HEK293 (cell line): ENCODE results near the gene CTSH.

Experiments used
- CTCF ChIA-PET: fragments of 350-600 bp; formaldehyde crosslinking; extraction: SDS; loops from one replicate; lab custom pipeline; 2021; ENCODE audit warnings: antibody characterized with exemption; lab: Yijun Ruan, JAX
- POLR2A ChIA-PET: fragments of 300-600 bp; formaldehyde crosslinking; extraction: SDS; loops from one replicate; lab custom pipeline; 2020; ENCODE audit warnings: antibody characterized with exemption, inconsistent platforms; lab: Yijun Ruan, JAX
- H3K27ac ChIP-seq: fragments of 200-500 bp; sonication (Bioruptor generic); 2 replicates; pipeline ENCODE4 v1.5.1; 2014; ENCODE audit warnings: low read depth, low read length, control low read depth, inconsistent platforms; ENCODE audit errors: extremely low read depth
- H3K36me3 ChIP-seq, 2 experiments: fragments of 200-500 bp in 1 of 2; sonication (Bioruptor generic) in 1 of 2; 1 replicate in 1 of 2; 2 replicates in 1 of 2; pipeline ENCODE4 v1.5.1; 2014 to 2017; ENCODE audit warnings: inconsistent platforms in 2 of 2, low read length in 2 of 2; ENCODE audit not compliant: control insufficient read depth in 2 of 2, insufficient read depth in 1 of 2
- H3K4me1 ChIP-seq: fragments of 200-500 bp; sonication (Bioruptor generic); 2 replicates; pipeline ENCODE4 v1.5.1; 2014; ENCODE audit warnings: mild to moderate bottlenecking, low read length, inconsistent platforms; ENCODE audit not compliant: control insufficient read depth, insufficient read depth
- H3K4me3 ChIP-seq: 2 replicates; pipeline ENCODE4 v1.5.1; 2011; ENCODE audit warnings: low read depth, mild to moderate bottlenecking, control low read depth, low read length, moderate library complexity
- H3K9me3 ChIP-seq: fragments of 200-500 bp; sonication (Bioruptor generic); 2 replicates; pipeline ENCODE4 v1.5.1; 2014; ENCODE audit warnings: low read depth, low read length, inconsistent platforms; ENCODE audit not compliant: control insufficient read depth, insufficient read depth
- BCL6B ChIP-seq: fragments of 450-650 bp; formaldehyde crosslinking; IDR thresholded peaks from 2 replicates; pipeline ENCODE4 v1.5.1; 2017; ENCODE audit warnings: missing biosample characterization, missing genetic modification characterization
- ELK4 ChIP-seq: IDR thresholded peaks from 2 replicates; pipeline ENCODE4 v1.6.1; 2011; ENCODE audit warnings: mild to moderate bottlenecking, low read depth, low read length, borderline replicate concordance
- IKZF3 ChIP-seq: fragments of 450-650 bp; IDR thresholded peaks from 2 replicates; pipeline ENCODE4 v1.5.0; 2018; ENCODE audit warnings: missing biosample characterization, mild to moderate bottlenecking, missing genetic modification characterization, moderate library complexity
- KLF9 ChIP-seq: fragments of 450-650 bp; formaldehyde crosslinking; IDR thresholded peaks from 2 replicates; pipeline ENCODE4 v1.5.1; 2016; ENCODE audit warnings: missing biosample characterization, missing genetic modification characterization, low read depth
- MEIS1 ChIP-seq: sonication (generic); formaldehyde crosslinking; IDR thresholded peaks from 2 replicates; pipeline ENCODE4 v1.8.1; 2022; ENCODE audit warnings: missing genetic modification reagents, mild to moderate bottlenecking, borderline replicate concordance
- MYNN ChIP-seq: fragments of 450-650 bp; formaldehyde crosslinking; IDR thresholded peaks from 2 replicates; pipeline ENCODE4 v1.5.1; 2016; ENCODE audit warnings: missing biosample characterization, missing genetic modification characterization, borderline replicate concordance
- PBX3 ChIP-seq: sonication (generic); formaldehyde crosslinking; IDR thresholded peaks from 2 replicates; pipeline ENCODE4 v1.8.1; 2022; ENCODE audit warnings: mild to moderate bottlenecking, moderate library complexity, missing genetic modification reagents
- PRDM1 ChIP-seq: fragments of 450-650 bp; formaldehyde crosslinking; IDR thresholded peaks from 2 replicates; pipeline ENCODE4; 2016; ENCODE audit warnings: missing biosample characterization, missing genetic modification characterization
- PRDM4 ChIP-seq: fragments of 450-650 bp; formaldehyde crosslinking; IDR thresholded peaks from 2 replicates; pipeline ENCODE4 v1.5.1; 2017; ENCODE audit warnings: missing biosample characterization, missing genetic modification characterization
- TCF7L2 ChIP-seq: IDR thresholded peaks from 2 replicates; pipeline ENCODE4 v1.6.1; 2011; ENCODE audit warnings: low read depth, mild to moderate bottlenecking, inconsistent platforms, low read length, moderate library complexity, borderline replicate concordance
- ZBTB49 ChIP-seq: fragments of 450-650 bp; formaldehyde crosslinking; IDR thresholded peaks from 2 replicates; pipeline ENCODE4 v1.5.1; 2016; ENCODE audit warnings: missing biosample characterization, missing genetic modification characterization, low read depth
- ZNF146 ChIP-seq: fragments of 450-650 bp; formaldehyde crosslinking; IDR thresholded peaks from 2 replicates; pipeline ENCODE4 v1.5.1; 2016; ENCODE audit warnings: missing biosample characterization, missing genetic modification characterization
- ZNF311 ChIP-seq: fragments of 450-650 bp; formaldehyde crosslinking; IDR thresholded peaks from 2 replicates; pipeline ENCODE4 v1.5.1; 2017; ENCODE audit warnings: missing biosample characterization, missing genetic modification characterization, borderline replicate concordance
- ZNF362 ChIP-seq: fragments of 450-650 bp; formaldehyde crosslinking; IDR thresholded peaks from 2 replicates; pipeline ENCODE4 v1.5.1; 2016; ENCODE audit warnings: missing biosample characterization, missing genetic modification characterization
- ZNF416 ChIP-seq: fragments of 450-650 bp; formaldehyde crosslinking; IDR thresholded peaks from 2 replicates; pipeline ENCODE4 v1.5.1; 2016; ENCODE audit warnings: missing biosample characterization, missing genetic modification characterization
- ZNF423 ChIP-seq: fragments of 450-650 bp; formaldehyde crosslinking; IDR thresholded peaks from 2 replicates; pipeline ENCODE4 v1.5.1; 2016; ENCODE audit warnings: missing biosample characterization, missing genetic modification characterization
- ZNF501 ChIP-seq: fragments of 450-650 bp; formaldehyde crosslinking; IDR thresholded peaks from 2 replicates; pipeline ENCODE4 v1.5.1; 2016; ENCODE audit warnings: missing biosample characterization, missing genetic modification characterization
- ZNF704 ChIP-seq: fragments of 450-650 bp; formaldehyde crosslinking; IDR thresholded peaks from 2 replicates; pipeline ENCODE4 v1.5.1; 2016; ENCODE audit warnings: missing biosample characterization, missing genetic modification characterization
- ZNF776 ChIP-seq: fragments of 450-650 bp; formaldehyde crosslinking; IDR thresholded peaks from 2 replicates; pipeline ENCODE4 v1.5.0; 2017; ENCODE audit warnings: missing biosample characterization, missing genetic modification characterization, borderline replicate concordance

The CTSH gene

GRCh38 chr15:78881681-78882080 lies 63.2 kb downstream of the CTSH start:
- ChIA-PET CTCF (interaction anchor here (0.6 to 1.6 kb wide), 2 partner anchors 9 to 132 kb away, joined by 3 read pairs; no protein-coding TSS in a partner anchor), POLR2A (no interaction called here)
- TF ChIP-seq ZNF416 (tag by site-specific recombination) (no peak), ZNF423 (tag by site-specific recombination) (no peak), MYNN (tag by site-specific recombination) (no peak), ZNF146 (tag by site-specific recombination) (no peak), PRDM4 (tag by site-specific recombination) (no peak)
- no peak overlapping the region for H3K4me3 ChIP-seq
- no peak overlapping the region for H3K27ac ChIP-seq
- H3K9me3 ChIP-seq, result no peaks in the 10 kb centered on the region
- H3K36me3 ChIP-seq, result peaks cover 50 to 55% of the 10 kb centered on the region in 2 experiments
- H3K4me1 ChIP-seq, result peaks cover 50% of the 10 kb centered on the region

- Histone ChIP-seq H3K36me3 (peaks cover 41 to 49% of the 10 kb centered on the region in 2 experiments), H3K9me3 (no peaks in the 10 kb centered on the region), H3K4me3 (no peak overlapping the region), H3K27ac (no peak overlapping the region), H3K4me1 (peaks cover 54% of the 10 kb centered on the region)
- ChIA-PET POLR2A (no interaction called here), CTCF (interaction anchor here (0.6 to 1.2 kb wide), 2 partner anchors 12 to 861 kb away, joined by 4 read pairs; no protein-coding TSS in a partner anchor)
- TF ChIP-seq PBX3 (CRISPR knock-in tag), result no peak
- TF ChIP-seq ZNF776 (tag by site-specific recombination), result no peak
- TF ChIP-seq ELK4, result no peak
- TF ChIP-seq ZNF704 (tag by site-specific recombination), result no peak
- no peak for TF ChIP-seq ZNF362 (tag by site-specific recombination)
- TF ChIP-seq BCL6B (tag by site-specific recombination), result no peak
- TF ChIP-seq ZNF311 (tag by site-specific recombination), result no peak
- TF ChIP-seq KLF9, result no peak
- no peak for TF ChIP-seq ZBTB49 (tag by site-specific recombination)
- TF ChIP-seq IKZF3 (tag by site-specific recombination), result no peak
- TF ChIP-seq TCF7L2, result no peak
- TF ChIP-seq MEIS1 (CRISPR knock-in tag), result no peak
- TF ChIP-seq PRDM1 (tag by site-specific recombination), result no peak
- no peak for TF ChIP-seq ZNF501 (tag by site-specific recombination)
Observed at GRCh38 chr15:78880813-78881212, 64.0 kb downstream of the CTSH start.
